GM18868 (cell line): ENCODE results near the gene TRIM9.

Experiments used
- ATAC-seq: cut with Tn5 transposase; IDR thresholded peaks from one replicate; pipeline ENCODE4 v1.9.1; 2021; ENCODE audit warnings: mild to moderate bottlenecking, moderate library complexity; ENCODE audit not compliant: unreplicated experiment

The TRIM9 gene

GRCh38 chr14:51093371-51094281 lies 1.3 kb downstream of the TRIM9 start:
- no peak for ATAC-seq

- no peak for ATAC-seq
These were observed 1.9 kb downstream of the TRIM9 start for GRCh38 chr14:51092965-51093364.

- no peak for ATAC-seq
These were observed 5.6 kb downstream of the TRIM9 start for GRCh38 chr14:51089278-51089677.

- ATAC-seq, result no peak
These were observed 7.9 kb downstream of the TRIM9 start for GRCh38 chr14:51087031-51087441.

GRCh38 chr14:51086044-51086443 lies 8.9 kb downstream of the TRIM9 start:
- ATAC-seq, result no peak

- ATAC-seq, result no peak
These were observed 9.9 kb downstream of the TRIM9 start for GRCh38 chr14:51084962-51085361.

GRCh38 chr14:51084507-51084906 lies 10.4 kb downstream of the TRIM9 start:
- no peak for ATAC-seq

GRCh38 chr14:51082349-51082748 lies 12.6 kb downstream of the TRIM9 start:
- no peak for ATAC-seq

- ATAC-seq, result no peak
These were observed 13.2 kb downstream of the TRIM9 start for GRCh38 chr14:51081712-51082111.

GRCh38 chr14:51081209-51081608 lies 13.7 kb downstream of the TRIM9 start:
- ATAC-seq, result no peak

GRCh38 chr14:51080645-51081044 lies 14.3 kb downstream of the TRIM9 start:
- ATAC-seq, result no peak

- no peak for ATAC-seq
These were observed 15.4 kb downstream of the TRIM9 start for GRCh38 chr14:51079489-51079888.

GRCh38 chr14:51079085-51079484 lies 15.8 kb downstream of the TRIM9 start:
- no peak for ATAC-seq

GRCh38 chr14:51074701-51075385 lies 20.1 kb downstream of the TRIM9 start:
- ATAC-seq, result no peak

- no peak for ATAC-seq
These were observed 21.2 kb downstream of the TRIM9 start for GRCh38 chr14:51073731-51074130.

GRCh38 chr14:51072976-51073375 lies 21.9 kb downstream of the TRIM9 start:
- no peak for ATAC-seq

- ATAC-seq, result no peak
These were observed 23.0 kb downstream of the TRIM9 start for GRCh38 chr14:51071857-51072256.

- no peak for ATAC-seq
These were observed 24.2 kb downstream of the TRIM9 start for GRCh38 chr14:51070726-51071125.

- ATAC-seq, result no peak
These were observed 25.9 kb downstream of the TRIM9 start for GRCh38 chr14:51069055-51069454.

- no peak for ATAC-seq
These were observed 26.6 kb downstream of the TRIM9 start for GRCh38 chr14:51068268-51068667.

- ATAC-seq, result no peak
These were observed 27.6 kb downstream of the TRIM9 start for GRCh38 chr14:51067295-51067694.

GRCh38 chr14:51066576-51066975 lies 28.3 kb downstream of the TRIM9 start:
- no peak for ATAC-seq
